HG02943 (cell line): ENCODE results near the gene COMMD10.

Experiments used
- ATAC-seq: cut with Tn5 transposase; IDR thresholded peaks from one replicate; pipeline ENCODE4 v1.9.1; 2021; ENCODE audit warnings: mild to moderate bottlenecking, low read depth, moderate library complexity; ENCODE audit not compliant: unreplicated experiment

COMMD10 gene

GRCh38 chr5:116280149-116280803 lies 195.5 kb downstream of the COMMD10 start:
- no peak for ATAC-seq

- no peak for ATAC-seq
These were observed 196.5 kb downstream of the COMMD10 start for GRCh38 chr5:116281309-116281708.

- ATAC-seq, result no peak
These were observed 203.7 kb downstream of the COMMD10 start for GRCh38 chr5:116288524-116288923.

- no peak for ATAC-seq
These were observed 204.5 kb downstream of the COMMD10 start for GRCh38 chr5:116289276-116289675.

GRCh38 chr5:116291271-116291670 lies 206.4 kb downstream of the COMMD10 start:
- ATAC-seq, result no peak

GRCh38 chr5:116292321-116292720 lies 207.5 kb downstream of the COMMD10 start:
- ATAC-seq, result no peak

- ATAC-seq, result no peak
These were observed 211.7 kb downstream of the COMMD10 start for GRCh38 chr5:116296335-116297072.

- no peak for ATAC-seq
These were observed 212.5 kb downstream of the COMMD10 start for GRCh38 chr5:116297296-116297814.

- no peak for ATAC-seq
These were observed 215.2 kb downstream of the COMMD10 start for GRCh38 chr5:116299746-116300640.

GRCh38 chr5:116301110-116301509 lies 216.3 kb downstream of the COMMD10 start:
- no peak for ATAC-seq

GRCh38 chr5:116303340-116303739 lies 218.5 kb downstream of the COMMD10 start:
- ATAC-seq, result no peak

- no peak for ATAC-seq
These were observed 219.0 kb downstream of the COMMD10 start for GRCh38 chr5:116303810-116304209.

GRCh38 chr5:116305899-116306298 lies 221.1 kb downstream of the COMMD10 start:
- no peak for ATAC-seq

- ATAC-seq, result no peak
These were observed 222.0 kb downstream of the COMMD10 start for GRCh38 chr5:116306846-116307245.

- ATAC-seq, result no peak
These were observed 223.6 kb downstream of the COMMD10 start for GRCh38 chr5:116308391-116308790.

GRCh38 chr5:116313366-116313765 lies 228.5 kb downstream of the COMMD10 start:
- ATAC-seq, result no peak

- no peak for ATAC-seq
These were observed 230.7 kb downstream of the COMMD10 start for GRCh38 chr5:116315531-116315930.

GRCh38 chr5:116318091-116318854 lies 233.4 kb downstream of the COMMD10 start:
- ATAC-seq, result no peak

GRCh38 chr5:116320486-116320885 lies 235.7 kb downstream of the COMMD10 start:
- ATAC-seq, result no peak

- no peak for ATAC-seq
These were observed 244.7 kb downstream of the COMMD10 start for GRCh38 chr5:116329503-116329902.
